Astrocyte (in vitro differentiated cells and primary cell): Measurements from ENCODE around the gene TCP11.

Experiments
- EZH2 ChIP-seq: IDR thresholded peaks from 2 replicates; pipeline ENCODE4 v1.6.1; 2012; ENCODE audit warnings: mild to moderate bottlenecking, low read length, inconsistent platforms; ENCODE audit not compliant: insufficient read depth
- TF ChIP-seq, protein P1 (sequence below): IDR thresholded peaks from 2 replicates; pipeline ENCODE4 v1.5.1; 2011; ENCODE audit warnings: low read depth, mild to moderate bottlenecking, inconsistent platforms, low read length, moderate library complexity; ENCODE audit not compliant: insufficient read depth

DNA sequence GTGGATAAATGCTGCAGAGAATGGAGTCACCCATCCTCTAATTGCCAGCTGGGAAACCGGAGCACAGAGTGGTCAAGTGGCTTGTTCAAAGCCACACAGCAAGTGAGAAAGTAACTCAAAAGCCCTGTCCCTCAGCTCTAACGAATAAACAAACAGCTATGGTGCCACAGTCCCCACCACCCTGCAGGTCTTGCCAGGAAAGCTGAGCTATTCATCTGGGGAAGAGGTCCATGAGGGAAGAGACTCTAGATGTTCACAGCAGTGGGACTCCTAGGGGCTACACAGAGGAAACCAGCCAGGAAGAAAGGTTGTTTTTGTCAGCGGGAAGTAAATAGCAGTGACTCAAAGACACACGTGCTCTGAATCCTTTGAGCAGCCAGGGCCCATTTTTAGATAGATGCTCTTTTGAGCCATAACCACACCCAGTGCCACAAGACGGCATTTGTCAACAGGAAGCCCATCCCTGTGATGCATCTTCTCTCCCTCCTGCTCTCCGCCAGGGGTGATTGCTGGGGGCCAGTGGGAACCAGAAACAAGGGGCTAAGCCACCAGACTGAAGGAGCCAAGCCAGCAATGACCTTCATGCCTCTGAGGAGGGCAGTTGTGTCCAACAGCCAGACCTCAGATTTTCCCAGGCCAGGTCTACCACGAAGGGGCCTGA, 32.4 kb upstream of the TCP11 start:
- no peak for TF ChIP-seq EZH2
- TF ChIP-seq, protein P1, sequence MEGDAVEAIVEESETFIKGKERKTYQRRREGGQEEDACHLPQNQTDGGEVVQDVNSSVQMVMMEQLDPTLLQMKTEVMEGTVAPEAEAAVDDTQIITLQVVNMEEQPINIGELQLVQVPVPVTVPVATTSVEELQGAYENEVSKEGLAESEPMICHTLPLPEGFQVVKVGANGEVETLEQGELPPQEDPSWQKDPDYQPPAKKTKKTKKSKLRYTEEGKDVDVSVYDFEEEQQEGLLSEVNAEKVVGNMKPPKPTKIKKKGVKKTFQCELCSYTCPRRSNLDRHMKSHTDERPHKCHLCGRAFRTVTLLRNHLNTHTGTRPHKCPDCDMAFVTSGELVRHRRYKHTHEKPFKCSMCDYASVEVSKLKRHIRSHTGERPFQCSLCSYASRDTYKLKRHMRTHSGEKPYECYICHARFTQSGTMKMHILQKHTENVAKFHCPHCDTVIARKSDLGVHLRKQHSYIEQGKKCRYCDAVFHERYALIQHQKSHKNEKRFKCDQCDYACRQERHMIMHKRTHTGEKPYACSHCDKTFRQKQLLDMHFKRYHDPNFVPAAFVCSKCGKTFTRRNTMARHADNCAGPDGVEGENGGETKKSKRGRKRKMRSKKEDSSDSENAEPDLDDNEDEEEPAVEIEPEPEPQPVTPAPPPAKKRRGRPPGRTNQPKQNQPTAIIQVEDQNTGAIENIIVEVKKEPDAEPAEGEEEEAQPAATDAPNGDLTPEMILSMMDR, result no peak
